Mucosa of stomach (tissue), 1 donor: ENCODE data around the gene FCHO1.

ENCODE experiments used
- H3K27me3 ChIP-seq: one replicate; pipeline ENCODE4 v1.7.0; 2013; ENCODE audit warnings: mild to moderate bottlenecking, low read length; ENCODE audit not compliant: control insufficient read depth, insufficient read depth
- H3K36me3 ChIP-seq: one replicate; pipeline ENCODE4 v1.7.0; 2013; ENCODE audit warnings: low read length; ENCODE audit not compliant: control insufficient read depth, insufficient read depth
- H3K4me1 ChIP-seq: one replicate; pipeline ENCODE4 v1.7.0; 2013; ENCODE audit warnings: mild to moderate bottlenecking, low read length; ENCODE audit not compliant: control insufficient read depth, insufficient read depth
- H3K4me3 ChIP-seq: one replicate; pipeline ENCODE4 v1.7.0; 2013; ENCODE audit warnings: low read length
- H3K9ac ChIP-seq: one replicate; pipeline ENCODE4 v1.7.0; 2013; ENCODE audit warnings: mild to moderate bottlenecking, low read length, moderate library complexity
- H3K9me3 ChIP-seq: one replicate; pipeline ENCODE4 v1.7.0; 2013; ENCODE audit warnings: mild to moderate bottlenecking, low read length, moderate library complexity; ENCODE audit not compliant: control insufficient read depth
- donor health status: Pancreatic carcinoma.

The FCHO1 gene

GRCh38 chr19:17722655-17723240 is 28.5 kb upstream of the FCHO1 start:
- no peaks in the 10 kb centered on the region for H3K9me3 ChIP-seq
- no peak overlapping the region for H3K9ac ChIP-seq
- peaks cover 6% of the 10 kb centered on the region for H3K36me3 ChIP-seq
- H3K4me3 ChIP-seq = no peak overlapping the region
- no peaks in the 10 kb centered on the region for H3K27me3 ChIP-seq
- H3K4me1 ChIP-seq = peaks cover 25% of the 10 kb centered on the region

GRCh38 chr19:17724655-17725054 is 26.6 kb upstream of the FCHO1 start:
- peaks cover 6% of the 10 kb centered on the region for H3K36me3 ChIP-seq
- no peaks in the 10 kb centered on the region for H3K27me3 ChIP-seq
- no peak overlapping the region for H3K4me3 ChIP-seq
- no peaks in the 10 kb centered on the region for H3K9me3 ChIP-seq
- H3K9ac ChIP-seq = no peak overlapping the region
- peaks cover 21% of the 10 kb centered on the region for H3K4me1 ChIP-seq

- Histone ChIP-seq H3K27me3 (no peaks in the 10 kb centered on the region), H3K36me3 (peaks cover 6% of the 10 kb centered on the region), H3K4me3 (no peak overlapping the region), H3K9me3 (no peaks in the 10 kb centered on the region), H3K9ac (no peak overlapping the region), H3K4me1 (peaks cover 16% of the 10 kb centered on the region)
These were observed 25.7 kb upstream of the FCHO1 start for GRCh38 chr19:17725422-17726078.

GRCh38 chr19:17726136-17726741 is 25.0 kb upstream of the FCHO1 start:
- H3K9ac ChIP-seq = no peak overlapping the region

GRCh38 chr19:17726964-17727773 is 24.1 kb upstream of the FCHO1 start:
- H3K9ac ChIP-seq = no peak overlapping the region
- peaks cover 2% of the 10 kb centered on the region for H3K4me1 ChIP-seq
- H3K4me3 ChIP-seq = no peak overlapping the region
- H3K27me3 ChIP-seq = no peaks in the 10 kb centered on the region
- H3K36me3 ChIP-seq = no peaks in the 10 kb centered on the region
- H3K9me3 ChIP-seq = no peaks in the 10 kb centered on the region

More at GRCh38 chr19:17726136-17726741, 25.0 kb upstream of the FCHO1 start:
- H3K9me3 ChIP-seq = no peaks in the 10 kb centered on the region
- peaks cover 9% of the 10 kb centered on the region for H3K4me1 ChIP-seq
- peaks cover 6% of the 10 kb centered on the region for H3K36me3 ChIP-seq
- no peaks in the 10 kb centered on the region for H3K27me3 ChIP-seq
- no peak overlapping the region for H3K4me3 ChIP-seq

- H3K27me3 ChIP-seq = no peaks in the 10 kb centered on the region
- H3K9ac ChIP-seq = no peak overlapping the region
- H3K4me1 ChIP-seq = no peaks in the 10 kb centered on the region
- no peaks in the 10 kb centered on the region for H3K9me3 ChIP-seq
- H3K36me3 ChIP-seq = no peaks in the 10 kb centered on the region
- no peak overlapping the region for H3K4me3 ChIP-seq
These were observed 23.4 kb upstream of the FCHO1 start for GRCh38 chr19:17727843-17728242.

- H3K36me3 ChIP-seq = peaks cover 17% of the 10 kb centered on the region
- H3K9ac ChIP-seq = no peak overlapping the region
- no peak overlapping the region for H3K4me3 ChIP-seq
- no peaks in the 10 kb centered on the region for H3K9me3 ChIP-seq
- H3K4me1 ChIP-seq = no peaks in the 10 kb centered on the region
- no peaks in the 10 kb centered on the region for H3K27me3 ChIP-seq
These were observed 18.1 kb upstream of the FCHO1 start for GRCh38 chr19:17733127-17733526.

- H3K9ac ChIP-seq = no peak overlapping the region
- no peaks in the 10 kb centered on the region for H3K9me3 ChIP-seq
- no peak overlapping the region for H3K4me3 ChIP-seq
- H3K27me3 ChIP-seq = no peaks in the 10 kb centered on the region
- H3K4me1 ChIP-seq = no peaks in the 10 kb centered on the region
- H3K36me3 ChIP-seq = peaks cover 17% of the 10 kb centered on the region
These were observed 17.1 kb upstream of the FCHO1 start for GRCh38 chr19:17734146-17734545.

- no peak overlapping the region for H3K9ac ChIP-seq
- H3K4me1 ChIP-seq = no peaks in the 10 kb centered on the region
- peaks cover 17% of the 10 kb centered on the region for H3K36me3 ChIP-seq
- no peaks in the 10 kb centered on the region for H3K9me3 ChIP-seq
- H3K4me3 ChIP-seq = no peak overlapping the region
- H3K27me3 ChIP-seq = no peaks in the 10 kb centered on the region
These were observed 15.9 kb upstream of the FCHO1 start for GRCh38 chr19:17735410-17735809.

- Histone ChIP-seq H3K27me3 (no peaks in the 10 kb centered on the region), H3K9ac (no peak overlapping the region), H3K9me3 (no peaks in the 10 kb centered on the region), H3K4me3 (no peak overlapping the region), H3K4me1 (no peaks in the 10 kb centered on the region), H3K36me3 (peaks cover 17% of the 10 kb centered on the region)
These were observed 13.6 kb upstream of the FCHO1 start for GRCh38 chr19:17737690-17738153.

- H3K9ac ChIP-seq = no peak overlapping the region
- H3K4me3 ChIP-seq = no peak overlapping the region
- H3K4me1 ChIP-seq = no peaks in the 10 kb centered on the region
- no peaks in the 10 kb centered on the region for H3K27me3 ChIP-seq
- H3K36me3 ChIP-seq = peaks cover 6% of the 10 kb centered on the region
- H3K9me3 ChIP-seq = no peaks in the 10 kb centered on the region
These were observed 12.0 kb upstream of the FCHO1 start for GRCh38 chr19:17739121-17739875.
